ENCODE measurements around the gene SERTAD2.

SERTAD2 gene

GRCh38 chr2:64649013-64649484 is 4.7 kb downstream of the SERTAD2 start:
- peak; percentile 90 for DNase-seq (ENCODE audit: low spot score)

- peak; percentile 94 for DNase-seq (ENCODE audit: low spot score)
These were observed 7.5 kb downstream of the SERTAD2 start for GRCh38 chr2:64646007-64646880.

DNA sequence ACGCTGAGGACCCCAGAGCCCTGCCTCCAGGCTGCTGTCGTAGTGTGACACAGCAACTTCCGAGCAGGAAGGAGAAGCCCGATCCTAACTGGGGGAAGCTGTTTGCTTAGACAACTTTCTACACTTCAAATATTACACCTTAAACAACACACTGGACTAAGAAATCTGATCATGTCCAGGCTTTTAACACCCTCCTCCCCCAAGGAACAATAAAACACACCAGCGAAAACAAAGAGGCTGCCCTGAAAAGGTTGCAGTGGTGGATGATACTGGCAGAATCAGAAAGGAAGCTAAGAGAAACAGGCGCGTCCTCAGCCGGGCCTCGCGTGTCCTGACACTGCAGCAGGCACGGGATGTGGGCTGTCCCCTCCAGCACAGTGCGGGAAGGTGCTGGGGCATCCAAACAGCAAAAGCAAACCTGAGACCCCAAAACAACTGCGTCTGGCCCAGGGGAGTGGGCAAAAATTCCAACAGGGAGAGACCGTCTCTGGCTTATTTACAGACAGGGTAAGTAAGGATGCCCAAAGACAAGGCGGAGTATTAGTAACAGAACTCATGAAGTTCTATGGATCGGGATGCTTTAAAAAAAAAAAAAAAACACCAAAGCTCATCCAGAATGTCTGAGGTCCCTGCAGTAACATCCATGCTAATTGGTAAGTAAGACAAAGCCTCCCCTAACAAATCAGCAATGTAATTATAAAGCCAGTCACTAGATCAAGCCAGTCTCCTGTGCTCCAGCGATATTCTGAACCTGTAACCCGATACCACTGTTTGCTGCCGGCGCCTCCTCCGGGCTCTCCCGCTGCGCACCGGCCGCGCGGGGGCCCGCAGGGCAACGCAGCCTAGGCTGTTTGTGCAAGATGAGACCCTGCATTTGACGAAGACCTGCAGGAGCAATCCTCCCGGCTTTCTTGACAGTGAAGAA is 9.0 kb downstream of the SERTAD2 start:
- DNase-seq (ENCODE audit: low spot score) = peak; percentile 76

- DNase-seq (ENCODE audit: low spot score) = peak; percentile 18
These were observed 9.8 kb downstream of the SERTAD2 start for GRCh38 chr2:64643838-64644457.

GRCh38 chr2:64641599-64641998 is 12.1 kb downstream of the SERTAD2 start:
- no peak for DNase-seq (ENCODE audit: low spot score)

- no peak for DNase-seq (ENCODE audit: low spot score)
These were observed 13.3 kb downstream of the SERTAD2 start for GRCh38 chr2:64640153-64641044.

DNA sequence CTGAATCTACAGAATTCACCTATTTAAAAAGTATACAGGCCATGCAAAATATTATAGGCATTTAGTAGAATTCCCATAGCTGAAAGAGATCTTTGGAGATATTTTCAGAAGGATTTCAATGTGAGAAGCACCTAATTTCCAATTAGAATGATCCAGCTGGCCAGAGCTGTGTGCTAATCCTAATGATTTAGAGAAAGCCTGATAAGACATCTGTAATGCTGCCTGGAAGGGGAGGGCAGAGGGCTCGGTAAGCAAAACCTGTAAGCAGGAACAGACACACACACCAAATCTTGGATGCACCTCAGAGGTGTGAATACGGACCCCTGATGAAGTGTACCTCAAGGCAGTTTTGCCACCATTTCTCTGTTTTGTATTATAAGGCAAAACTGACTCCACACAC is 14.0 kb downstream of the SERTAD2 start:
- DNase-seq (ENCODE audit: low spot score) = no peak

GRCh38 chr2:64638502-64639120 is 15.1 kb downstream of the SERTAD2 start:
- no peak for DNase-seq (ENCODE audit: low spot score)

DNA sequence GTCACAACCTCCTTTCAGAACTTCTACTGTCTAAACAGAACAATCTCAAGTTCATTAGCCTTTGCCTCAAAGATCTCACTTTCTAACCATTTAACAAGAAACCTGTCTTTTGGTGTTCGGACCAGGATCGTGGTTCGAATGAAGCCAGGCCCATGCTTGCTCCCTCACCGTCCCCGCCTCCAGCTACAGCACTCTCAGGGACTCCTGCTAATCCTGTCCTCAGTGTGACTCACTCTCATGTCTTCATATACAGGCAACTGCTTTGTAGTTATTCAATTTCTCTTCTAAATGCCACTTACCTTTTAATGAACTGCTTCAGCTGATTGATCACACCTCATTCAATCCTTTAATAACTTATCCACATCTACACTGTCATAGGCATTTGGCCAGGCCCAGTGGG is 15.8 kb downstream of the SERTAD2 start:
- DNase-seq (ENCODE audit: low spot score) = no peak

GRCh38 chr2:64637000-64637635 is 16.6 kb downstream of the SERTAD2 start:
- DNase-seq (ENCODE audit: low spot score) = no peak

- DNase-seq (ENCODE audit: low spot score) = no peak
These were observed 17.5 kb downstream of the SERTAD2 start for GRCh38 chr2:64635976-64636911.

GRCh38 chr2:64634345-64635267 is 19.1 kb downstream of the SERTAD2 start:
- no peak for DNase-seq (ENCODE audit: low spot score)

GRCh38 chr2:64632835-64633819 is 20.6 kb downstream of the SERTAD2 start:
- no peak for DNase-seq (ENCODE audit: low spot score)

DNA sequence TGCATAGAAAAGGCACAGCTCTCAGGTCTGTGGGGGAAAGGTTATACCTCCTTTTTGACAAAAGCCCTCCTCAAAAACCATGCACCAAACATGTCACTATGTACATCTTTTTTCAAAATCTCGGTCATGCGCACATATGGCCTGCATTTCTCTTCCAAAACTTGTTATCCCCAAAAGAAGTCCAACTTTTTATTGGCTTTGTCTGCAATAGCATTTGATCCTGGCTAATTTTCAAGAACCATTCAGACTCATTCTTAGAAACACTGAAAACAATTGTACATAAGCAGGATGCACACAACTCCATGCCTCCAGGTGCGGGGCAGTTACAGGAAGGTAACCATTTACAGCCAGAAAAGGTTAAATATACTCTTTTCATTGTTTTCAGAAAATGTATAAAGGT is 21.9 kb downstream of the SERTAD2 start:
- DNase-seq (ENCODE audit: low spot score) = no peak

DNA sequence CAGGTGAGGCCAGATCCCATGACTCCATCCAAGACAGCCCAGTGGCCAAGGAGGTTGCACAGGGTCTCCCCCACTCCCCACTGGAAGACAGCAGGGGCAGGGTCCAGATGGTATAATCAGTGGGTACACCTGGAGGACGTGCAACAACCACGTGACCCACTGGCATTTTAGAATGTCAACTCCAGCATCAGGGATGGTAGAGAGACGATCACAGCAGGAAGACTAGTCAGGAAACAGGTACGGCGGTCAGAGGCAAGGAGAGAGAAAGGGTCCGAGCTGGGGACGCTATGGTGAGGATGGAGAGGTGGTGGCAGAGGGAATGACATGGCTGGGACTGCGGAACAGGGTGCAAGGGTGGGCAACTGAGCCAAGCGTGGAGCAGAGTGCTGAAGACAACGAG is 23.0 kb downstream of the SERTAD2 start:
- DNase-seq (ENCODE audit: low spot score) = no peak

DNA sequence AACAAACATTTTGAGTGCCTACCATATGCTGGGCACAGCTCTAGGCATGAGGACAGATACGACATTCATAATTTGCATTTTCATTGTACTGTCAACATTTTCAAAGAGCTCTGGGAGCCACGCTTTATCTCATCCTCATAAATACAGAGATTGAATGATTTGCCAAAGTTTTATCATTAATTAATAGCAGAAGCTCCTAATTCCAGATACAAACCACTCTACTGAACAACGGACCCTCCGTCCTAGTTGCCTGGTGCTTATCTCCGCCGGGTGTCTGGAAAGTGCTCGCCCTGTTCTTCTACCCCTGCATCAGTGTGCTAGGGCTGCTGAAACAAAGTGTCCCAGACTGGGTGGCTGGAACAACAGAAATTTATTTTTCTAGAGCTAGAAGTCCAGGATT is 23.8 kb downstream of the SERTAD2 start:
- DNase-seq (ENCODE audit: low spot score) = no peak

DNA sequence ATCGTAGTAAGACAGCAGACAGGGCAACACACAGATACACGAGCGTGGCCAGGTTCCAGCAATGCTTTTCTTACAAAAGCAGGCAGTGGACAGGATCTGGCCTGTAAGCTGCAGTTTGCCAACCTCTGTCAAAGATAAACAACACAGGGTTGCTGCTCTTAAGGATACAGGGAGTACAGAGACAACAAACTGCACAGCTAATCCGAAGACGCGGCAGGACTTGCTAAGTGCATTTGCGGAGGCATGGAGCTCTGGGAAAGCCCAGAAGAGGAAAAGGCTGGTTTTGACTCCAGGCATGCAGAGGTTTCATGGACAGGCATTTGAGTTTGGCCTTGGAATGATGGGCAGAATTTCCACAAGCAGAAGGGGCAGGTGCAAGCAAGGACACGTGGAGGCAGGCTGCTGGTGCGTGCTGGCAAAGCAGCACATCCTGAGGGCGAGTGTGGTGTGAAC is 24.4 kb downstream of the SERTAD2 start:
- no peak for DNase-seq (ENCODE audit: low spot score)

All from hematopoietic multipotent progenitor cell treated with erythropoietin and hydrocortisone succinate and interleukin-3 and kit ligand, for 17 days (in vitro differentiated cells).